HG02938 (cell line): ENCODE data around the gene MBNL3.
"Not testable (repeated sequence)": the region's sequence is repeated elsewhere in the genome, so short reads cannot be mapped to it uniquely, and the experiment has no call there.

ENCODE experiments used
- ATAC-seq: cut with Tn5 transposase; IDR thresholded peaks from one replicate; pipeline ENCODE4 v1.9.1; 2021; ENCODE audit warnings: mild to moderate bottlenecking, moderate library complexity; ENCODE audit not compliant: unreplicated experiment

The MBNL3 gene

DNA sequence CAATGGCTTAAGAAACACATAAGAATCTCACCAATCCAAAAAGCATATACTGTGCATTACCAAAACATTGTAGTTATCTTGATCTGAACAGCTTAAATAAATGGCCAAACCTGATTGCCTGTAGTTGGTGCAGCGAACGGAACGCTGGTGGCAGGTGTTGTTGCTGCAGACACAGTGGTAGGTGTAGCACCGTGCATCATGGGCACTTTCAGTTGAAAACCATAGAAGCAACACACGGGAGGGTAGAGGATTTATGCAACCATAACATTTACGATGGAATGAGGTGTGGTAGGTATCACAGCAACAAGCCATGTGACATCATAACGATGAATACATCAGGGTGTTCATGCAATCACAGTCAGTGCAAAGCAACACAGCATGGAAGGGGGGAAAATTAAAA is 106.8 kb downstream of the MBNL3 start:
- no peak for ATAC-seq

DNA sequence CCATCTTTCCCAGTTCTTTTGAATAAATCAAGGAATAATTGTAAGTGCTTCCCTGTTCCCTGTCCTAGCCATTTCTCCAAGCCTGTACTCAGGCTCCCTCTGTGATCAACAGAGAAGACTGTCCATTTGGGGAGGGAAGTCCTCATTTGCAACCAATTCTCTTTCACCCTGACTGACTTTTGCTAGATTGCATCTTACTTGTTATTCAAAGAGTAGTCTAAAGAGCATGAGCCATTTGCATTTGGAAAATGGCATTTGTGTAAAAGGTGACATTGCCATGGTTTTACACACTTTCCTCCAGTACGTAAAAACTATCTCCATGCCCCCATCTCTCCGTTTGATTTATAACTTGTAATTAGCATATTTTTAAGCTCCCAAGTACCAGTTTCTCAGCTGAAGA is 110.6 kb downstream of the MBNL3 start:
- ATAC-seq, result no peak

GRCh38 chrX:132375941-132376340 is 112.9 kb downstream of the MBNL3 start:
- no peak for ATAC-seq

DNA sequence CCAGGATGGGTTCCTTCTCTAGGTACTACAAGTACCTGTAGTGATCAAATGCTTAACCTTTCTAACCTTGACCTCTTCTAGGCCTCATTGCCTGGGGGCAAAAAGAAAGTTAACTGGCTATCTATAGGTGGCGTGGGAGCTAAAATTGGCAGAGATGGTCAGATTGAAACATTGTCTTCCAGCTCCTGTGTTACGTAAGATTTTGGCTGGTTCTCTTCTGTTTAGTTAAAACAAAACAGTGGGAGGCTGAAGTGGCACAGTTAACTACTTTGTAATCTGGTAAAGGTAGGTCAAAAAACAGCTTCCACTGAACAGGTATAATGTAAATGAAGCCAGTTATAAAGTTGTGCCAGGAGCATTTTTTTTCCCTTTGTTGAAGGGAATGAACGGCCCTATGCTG is 115.2 kb downstream of the MBNL3 start:
- no peak for ATAC-seq

GRCh38 chrX:132369617-132370326 is 119.1 kb downstream of the MBNL3 start:
- ATAC-seq, result no peak

DNA sequence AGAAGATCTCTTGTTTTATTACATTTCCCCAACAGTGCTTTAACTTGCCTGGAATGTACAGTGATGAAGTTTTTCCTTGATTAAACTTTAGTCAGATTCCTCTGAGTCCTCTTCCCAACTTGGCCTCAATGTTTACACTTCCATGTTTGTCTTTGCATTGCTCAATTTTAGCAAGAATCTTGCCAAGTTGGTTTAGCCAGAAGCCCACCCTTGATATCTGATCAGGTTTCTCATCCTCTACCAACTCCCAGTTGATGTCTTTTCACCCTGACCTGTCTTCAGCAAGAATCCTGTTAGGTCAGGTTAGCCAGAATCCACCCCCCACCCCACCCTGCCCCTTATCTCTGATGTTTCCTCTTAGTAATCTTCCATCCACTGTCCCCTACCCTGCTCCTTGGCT is 120.9 kb downstream of the MBNL3 start:
- no peak for ATAC-seq

- no peak for ATAC-seq
Observed at GRCh38 chrX:132367314-132367713, 121.5 kb downstream of the MBNL3 start.

- ATAC-seq, result no peak
Observed at GRCh38 chrX:132365490-132365889, 123.3 kb downstream of the MBNL3 start.

DNA sequence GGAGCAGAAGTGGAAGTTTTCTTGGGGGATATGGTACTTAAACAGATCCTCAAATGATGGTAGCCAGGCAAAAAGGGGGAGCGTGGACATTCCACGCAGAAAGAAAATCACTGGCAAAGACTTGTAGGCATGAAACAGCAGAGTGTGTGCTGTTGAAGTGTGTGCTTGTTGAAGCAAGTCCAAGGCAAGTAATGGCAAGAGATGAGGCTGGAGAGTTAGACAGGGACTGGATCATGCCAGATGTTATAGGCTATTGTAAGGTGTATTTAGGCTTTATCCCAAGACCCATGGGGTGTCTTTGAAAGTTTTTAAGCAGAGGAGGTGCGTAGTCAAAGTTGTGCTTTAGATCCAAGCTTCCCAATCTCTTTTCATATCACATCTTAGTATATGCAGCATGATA is 124.5 kb downstream of the MBNL3 start:
- no peak for ATAC-seq

DNA sequence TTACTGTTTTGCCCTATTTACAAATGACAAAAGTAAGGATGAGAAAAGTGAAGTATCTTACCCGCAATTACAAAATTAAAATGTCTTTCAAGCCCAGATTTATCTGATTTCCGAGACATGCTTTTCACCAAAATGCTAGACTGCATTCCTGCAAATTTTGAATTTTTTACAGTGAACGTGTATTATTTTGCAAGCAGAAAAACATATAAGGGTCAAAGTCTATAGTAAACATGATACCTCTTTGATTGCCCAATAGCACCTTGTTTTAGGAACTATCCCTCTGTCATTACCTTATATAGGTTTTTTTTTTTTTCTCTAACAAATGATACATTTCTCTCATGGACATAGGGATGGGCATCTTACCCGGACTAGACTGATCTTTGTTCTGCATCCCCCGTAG is 135.4 kb downstream of the MBNL3 start:
- ATAC-seq, result no peak

DNA sequence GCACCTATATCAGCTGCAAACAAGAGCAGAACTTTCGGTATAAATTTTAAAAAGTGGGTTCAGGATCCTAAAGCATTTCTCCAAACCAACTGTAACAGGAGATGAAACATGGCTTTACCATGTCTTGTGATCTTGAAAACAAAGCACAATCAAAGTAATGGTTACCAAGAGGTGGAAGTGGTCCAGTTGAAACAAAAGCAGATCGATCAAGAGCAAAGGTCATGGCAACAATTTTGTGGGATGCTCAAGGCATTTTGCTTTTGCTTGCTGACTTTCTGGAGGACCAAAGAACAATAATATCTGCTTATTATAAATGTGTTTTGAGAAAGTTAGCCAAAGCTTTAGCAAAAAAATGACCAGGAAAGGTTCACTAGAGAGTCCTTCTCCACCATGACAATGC is 152.7 kb downstream of the MBNL3 start:
- no peak for ATAC-seq

DNA sequence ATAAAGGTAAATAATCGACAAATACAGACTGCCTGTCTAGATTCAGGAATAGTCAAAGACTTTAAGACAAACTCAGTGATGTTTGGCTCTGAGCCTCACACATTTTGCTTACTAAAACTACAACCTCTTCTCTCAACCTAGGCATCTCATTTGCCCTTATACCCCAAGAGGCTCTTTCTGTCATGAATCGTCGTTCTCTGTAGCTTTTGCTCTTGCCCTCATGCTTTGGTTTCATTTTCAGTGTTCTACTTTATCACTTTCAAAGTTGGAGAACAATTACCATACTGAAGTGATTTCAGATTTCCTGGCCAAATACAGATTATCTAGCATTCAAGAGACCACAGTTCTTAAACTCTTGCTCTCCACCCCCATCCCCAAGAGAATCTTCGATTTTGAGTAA is 155.5 kb downstream of the MBNL3 start:
- no peak for ATAC-seq

- no peak for ATAC-seq
Observed at GRCh38 chrX:132331532-132331931, 157.3 kb downstream of the MBNL3 start.

DNA sequence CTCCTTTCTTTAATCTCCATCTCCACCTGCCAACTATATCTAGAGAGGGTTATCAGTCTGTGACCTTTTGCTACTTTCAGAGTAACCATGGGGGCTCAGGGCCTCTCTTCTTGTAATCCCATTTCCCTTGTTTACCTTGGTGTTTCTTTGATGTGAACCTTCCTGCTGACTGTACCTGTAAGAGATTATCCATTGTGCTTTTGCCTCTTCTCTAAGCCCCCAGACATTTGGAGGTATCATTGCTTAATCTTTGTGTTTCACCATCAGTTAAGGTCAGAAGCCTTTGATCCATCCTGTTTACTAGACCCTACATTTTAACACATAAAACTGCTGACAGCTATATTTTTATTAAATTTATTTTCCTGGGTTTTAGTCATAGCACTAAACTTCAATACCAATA is 157.8 kb downstream of the MBNL3 start:
- ATAC-seq, result no peak

GRCh38 chrX:132330156-132330729 is 158.6 kb downstream of the MBNL3 start:
- no peak for ATAC-seq

DNA sequence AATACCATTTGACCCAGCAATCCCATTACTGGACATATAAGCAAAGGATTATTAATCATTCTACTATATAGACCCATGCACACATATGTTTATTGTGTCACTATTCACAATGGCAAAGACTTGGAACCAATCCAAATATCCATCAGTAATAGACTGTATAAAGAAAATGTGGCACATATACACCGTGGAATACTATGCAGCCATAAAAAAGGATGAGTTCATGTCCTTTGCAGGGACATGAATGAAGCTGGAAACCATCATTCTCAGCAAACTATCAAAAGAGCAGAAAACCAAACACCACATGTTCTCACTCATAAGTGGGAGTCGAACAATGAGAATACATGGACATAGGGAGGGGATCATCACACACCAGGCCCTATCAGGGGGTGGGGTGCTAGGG is 161.9 kb downstream of the MBNL3 start:
- not testable (repeated sequence) for ATAC-seq
